ENCODE measurements around the gene ANKS3. TPM values are rescaled to one million over a fixed set of nuclear protein-coding genes. Genes with fewer than 3 reads are reported as not detected.

Gene ANKS3
- total RNA-seq, 1 donor = 22.0 TPM

GRCh38 chr16:4689091-4689671, 44.9 kb downstream of the ANKS3 start:
- no peak for TF ChIP-seq CTCF (IDR thresholded peaks at IDR 0.05; ENCODE audit: insufficient read depth, low read length)
- DNase-seq (ENCODE audit: low read depth) = no peak
- H3K4me3 ChIP-seq (ENCODE audit: low read depth, low read length) = no peak overlapping the region

- TF ChIP-seq CTCF (IDR thresholded peaks at IDR 0.05; ENCODE audit: insufficient read depth, low read length) = no peak
- no peak for DNase-seq (ENCODE audit: low read depth)
- H3K4me3 ChIP-seq (ENCODE audit: low read depth, low read length) = no peak overlapping the region
These were observed 45.4 kb downstream of the ANKS3 start for GRCh38 chr16:4688674-4689045.

GRCh38 chr16:4687946-4688673, 46.0 kb downstream of the ANKS3 start:
- H3K4me3 ChIP-seq (ENCODE audit: low read depth, low read length) = no peak overlapping the region
- DNase-seq (ENCODE audit: low read depth) = no peak
- no peak for TF ChIP-seq CTCF (IDR thresholded peaks at IDR 0.05; ENCODE audit: insufficient read depth, low read length)

GRCh38 chr16:4687416-4687815, 46.7 kb downstream of the ANKS3 start:
- DNase-seq (ENCODE audit: low read depth) = no peak
- H3K4me3 ChIP-seq (ENCODE audit: low read depth, low read length) = no peak overlapping the region
- no peak for TF ChIP-seq CTCF (IDR thresholded peaks at IDR 0.05; ENCODE audit: insufficient read depth, low read length)

GRCh38 chr16:4686497-4687210, 47.4 kb downstream of the ANKS3 start:
- no peak for DNase-seq (ENCODE audit: low read depth)
- no peak for TF ChIP-seq CTCF (IDR thresholded peaks at IDR 0.05; ENCODE audit: insufficient read depth, low read length)
- no peak overlapping the region for H3K4me3 ChIP-seq (ENCODE audit: low read depth, low read length)

GRCh38 chr16:4685776-4686496, 48.1 kb downstream of the ANKS3 start:
- DNase-seq (ENCODE audit: low read depth) = no peak
- no peak overlapping the region for H3K4me3 ChIP-seq (ENCODE audit: low read depth, low read length)
- no peak for TF ChIP-seq CTCF (IDR thresholded peaks at IDR 0.05; ENCODE audit: insufficient read depth, low read length)
